GM13976 (cell line): Measurements from ENCODE around the gene CR1L.

Experiments used
- DNase-seq: peaks from one replicate; pipeline ENCODE4 v3.0.0; 2012; ENCODE audit warnings: low spot score
- in situ Hi-C: fragments of 300-500 bp; cut with MboI; formaldehyde crosslinking; loops from one replicate; pipeline ENCODE4 v1.12.0; 2022; ENCODE audit warnings: low sequenced_read_pairs, mixed read lengths, inconsistent platforms; ENCODE audit not compliant: unreplicated experiment
- TF ChIP-seq, protein P1 (sequence below): IDR thresholded peaks from 2 replicates; pipeline ENCODE4 v1.5.1; 2012; ENCODE audit warnings: borderline replicate concordance, mild to moderate bottlenecking; ENCODE audit not compliant: insufficient read depth; ENCODE audit errors: extremely low read depth, missing control alignments, control extremely low read depth

CR1L gene

DNA sequence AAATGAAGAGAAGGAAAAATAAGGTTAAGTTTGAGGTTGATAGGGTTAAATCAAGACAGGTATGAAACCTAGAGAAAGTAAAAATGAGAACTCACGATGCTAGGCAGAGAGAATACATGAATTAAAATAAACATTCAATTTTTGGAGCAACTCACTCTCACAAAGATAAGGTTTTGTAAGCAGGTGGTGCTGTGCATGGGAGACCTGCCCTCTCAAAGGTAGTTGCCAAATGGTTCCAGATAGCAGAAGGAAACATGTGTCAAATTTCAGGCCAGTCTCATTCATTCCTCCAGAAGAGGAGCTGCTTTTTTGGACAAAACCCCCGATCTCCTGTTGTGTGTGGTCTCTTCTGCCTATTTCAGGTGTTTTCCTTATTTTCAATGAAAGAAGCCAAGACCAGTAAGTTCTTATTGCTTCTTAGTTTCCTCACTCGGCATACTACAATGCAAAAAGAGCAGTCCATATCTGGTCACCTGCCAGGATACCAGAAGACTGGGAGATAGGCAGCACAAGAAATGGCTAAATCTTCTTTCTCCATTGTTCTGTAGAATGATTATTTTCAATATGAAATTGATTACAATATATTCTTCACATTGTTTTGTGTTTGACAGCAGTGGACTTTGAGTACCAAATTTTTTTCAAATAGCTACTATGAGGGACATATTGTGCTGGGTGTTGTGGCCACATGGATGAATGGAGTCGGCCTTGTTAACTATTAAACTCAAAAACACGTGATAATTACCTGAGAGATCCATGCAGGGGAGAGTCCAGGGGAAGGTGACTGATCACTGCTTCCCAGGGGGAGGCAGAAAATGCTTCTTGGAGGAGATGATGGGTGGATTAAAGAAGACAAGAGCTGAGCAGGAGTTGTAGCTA, 3.6 kb downstream of the CR1L start:
- TF ChIP-seq, protein P1, sequence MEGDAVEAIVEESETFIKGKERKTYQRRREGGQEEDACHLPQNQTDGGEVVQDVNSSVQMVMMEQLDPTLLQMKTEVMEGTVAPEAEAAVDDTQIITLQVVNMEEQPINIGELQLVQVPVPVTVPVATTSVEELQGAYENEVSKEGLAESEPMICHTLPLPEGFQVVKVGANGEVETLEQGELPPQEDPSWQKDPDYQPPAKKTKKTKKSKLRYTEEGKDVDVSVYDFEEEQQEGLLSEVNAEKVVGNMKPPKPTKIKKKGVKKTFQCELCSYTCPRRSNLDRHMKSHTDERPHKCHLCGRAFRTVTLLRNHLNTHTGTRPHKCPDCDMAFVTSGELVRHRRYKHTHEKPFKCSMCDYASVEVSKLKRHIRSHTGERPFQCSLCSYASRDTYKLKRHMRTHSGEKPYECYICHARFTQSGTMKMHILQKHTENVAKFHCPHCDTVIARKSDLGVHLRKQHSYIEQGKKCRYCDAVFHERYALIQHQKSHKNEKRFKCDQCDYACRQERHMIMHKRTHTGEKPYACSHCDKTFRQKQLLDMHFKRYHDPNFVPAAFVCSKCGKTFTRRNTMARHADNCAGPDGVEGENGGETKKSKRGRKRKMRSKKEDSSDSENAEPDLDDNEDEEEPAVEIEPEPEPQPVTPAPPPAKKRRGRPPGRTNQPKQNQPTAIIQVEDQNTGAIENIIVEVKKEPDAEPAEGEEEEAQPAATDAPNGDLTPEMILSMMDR = no peak
- in situ Hi-C loops = no loop called here
- DNase-seq = no peak

DNA sequence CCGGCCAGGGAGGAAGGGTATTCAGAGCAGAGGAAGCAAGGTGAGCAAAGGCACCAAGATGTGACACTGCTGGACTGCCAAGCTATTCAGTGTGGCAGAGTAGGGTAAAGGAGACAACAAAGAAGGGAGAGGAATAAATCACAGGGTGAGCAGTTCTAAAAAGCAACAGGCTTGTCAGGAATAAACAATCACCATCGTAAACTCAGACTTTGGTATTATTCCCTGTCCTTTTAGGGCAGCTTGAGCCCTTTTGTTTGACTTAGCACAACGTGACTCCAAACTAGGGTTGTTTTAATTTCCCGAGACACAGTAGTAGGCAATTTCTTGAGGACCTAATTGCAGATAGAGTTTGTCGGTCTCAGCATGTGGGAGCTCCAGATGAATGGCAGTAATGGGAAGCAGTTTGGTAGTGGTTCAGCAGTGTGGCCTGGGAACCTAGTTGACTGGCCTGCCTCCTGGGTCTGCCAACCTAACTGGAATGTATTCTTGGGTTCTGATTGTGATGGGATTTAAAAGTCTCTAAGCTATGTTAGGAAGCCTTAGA, 4.3 kb downstream of the CR1L start:
- in situ Hi-C loops = no loop called here
- no peak for DNase-seq
- TF ChIP-seq, protein P1 = no peak

DNA sequence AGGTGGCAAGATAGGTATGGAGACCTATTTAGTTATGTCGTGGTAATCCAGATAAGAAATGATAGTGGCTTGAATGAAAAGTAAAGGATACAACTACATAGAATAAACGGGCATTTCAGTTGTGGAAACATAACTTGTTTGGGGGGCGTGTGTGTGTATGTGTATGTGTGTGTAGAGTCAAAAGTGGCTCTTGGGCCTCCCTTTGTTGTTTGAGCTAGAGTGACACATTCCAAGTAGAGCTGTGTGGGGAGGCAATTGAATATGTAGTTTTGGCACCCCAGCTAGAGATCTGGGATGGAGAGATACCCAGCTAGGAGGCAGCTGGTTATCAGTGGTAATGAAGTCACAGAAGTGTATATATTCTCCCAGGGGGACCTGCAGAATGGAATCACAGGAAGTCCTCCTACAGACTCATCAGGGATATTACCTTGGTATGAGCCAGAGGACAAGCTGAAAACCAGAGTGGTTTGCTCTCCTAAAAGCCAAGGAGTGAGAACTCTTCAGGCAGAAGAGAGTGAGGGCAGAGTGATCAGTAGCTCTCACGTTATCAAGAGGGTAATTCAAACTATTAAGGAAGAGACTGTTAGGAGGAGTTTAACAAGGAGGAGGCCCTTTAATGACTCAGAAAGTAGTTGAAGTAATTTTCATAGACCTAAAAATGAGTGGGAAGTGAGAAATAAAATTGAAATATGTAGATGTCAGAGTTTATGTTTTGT, 5.1 kb downstream of the CR1L start:
- DNase-seq = no peak
- in situ Hi-C loops = no loop called here

DNA sequence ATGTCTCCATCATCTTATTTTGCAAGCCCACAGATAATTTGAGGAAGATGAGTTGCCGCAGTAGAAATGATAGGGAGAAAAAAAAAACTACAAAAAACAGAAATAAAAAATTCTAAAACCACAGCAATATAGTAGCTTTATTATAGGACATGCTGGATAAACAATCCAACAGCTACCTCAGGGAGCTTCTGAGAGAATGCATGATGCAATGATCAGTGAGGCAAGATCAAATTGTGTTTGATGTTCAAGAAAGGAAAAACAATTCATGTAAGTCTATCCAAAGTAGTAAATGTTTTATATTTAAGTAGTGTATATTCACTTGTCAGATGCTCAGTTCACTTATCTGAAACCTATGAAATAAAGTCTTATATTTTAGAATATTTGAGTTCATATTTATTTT, 6.7 kb downstream of the CR1L start:
- in situ Hi-C loops = no loop called here
- TF ChIP-seq, protein P1 = no peak
- no peak for DNase-seq

More for the DNA sequence above, 5.1 kb downstream of the CR1L start:
- TF ChIP-seq, protein P1 = no peak

GRCh38 chr1:207654320-207654719, 9.4 kb downstream of the CR1L start:
- TF ChIP-seq, protein P1 = no peak
- no peak for DNase-seq
- in situ Hi-C loops = no loop called here

- TF ChIP-seq, protein P1 = no peak
- in situ Hi-C loops = no loop called here
- DNase-seq = no peak
These were observed 13.5 kb downstream of the CR1L start for GRCh38 chr1:207658408-207658807.
